SU-DHL-6 (cell line): ENCODE data around the gene VAC14.

Experiments used
- H2AFZ ChIP-seq: fragments of 200-600 bp; sonication (generic); 2 replicates; pipeline ENCODE4 v1.6.1; 2014; ENCODE audit warnings: low read depth, mild to moderate bottlenecking, moderate library complexity, mixed read lengths, antibody characterized with exemption, low read length; ENCODE audit not compliant: severe bottlenecking
- H3F3A ChIP-seq: fragments of 200-600 bp; shearing (Covaris generic); 2 replicates; pipeline ENCODE4 v1.6.0; 2016; ENCODE audit warnings: antibody characterized with exemption, mild to moderate bottlenecking; ENCODE audit not compliant: insufficient read depth
- H3K27ac ChIP-seq: fragments of 200-600 bp; sonication (generic); 2 replicates; pipeline ENCODE4 v1.5.1; 2016; ENCODE audit warnings: low read depth, mild to moderate bottlenecking, low read length, moderate library complexity, mixed read lengths
- H3K27me3 ChIP-seq: fragments of 200-600 bp; sonication (generic), shearing (Covaris generic); 2 replicates; pipeline ENCODE4 v1.6.0; 2014; ENCODE audit warnings: mild to moderate bottlenecking, low read length
- H3K36me3 ChIP-seq: fragments of 200-600 bp; sonication (generic); 2 replicates; pipeline ENCODE4 v1.6.1; 2014; ENCODE audit warnings: mild to moderate bottlenecking, low read length, mixed read lengths
- H3K4me2 ChIP-seq: fragments of 300-600, 200-600 bp; shearing (Covaris generic), sonication (generic); 2 replicates; pipeline ENCODE4 v1.6.0; 2014; ENCODE audit warnings: low read length, low read depth, mild to moderate bottlenecking; ENCODE audit not compliant: poor library complexity, severe bottlenecking
- H3K4me3 ChIP-seq: fragments of 200-600 bp; sonication (generic); 2 replicates; pipeline ENCODE4 v1.5.1; 2014; ENCODE audit warnings: antibody characterized with exemption, low read length, mild to moderate bottlenecking, mixed read lengths; ENCODE audit not compliant: insufficient read depth, poor library complexity, severe bottlenecking
- H3K79me2 ChIP-seq: fragments of 200-600 bp; sonication (generic); 2 replicates; pipeline ENCODE4 v1.6.1; 2014; ENCODE audit warnings: mild to moderate bottlenecking, low read length, moderate library complexity; ENCODE audit not compliant: insufficient read depth
- H3K9ac ChIP-seq: fragments of 200-600 bp; sonication (generic); 2 replicates; pipeline ENCODE4 v1.7.0; 2014; ENCODE audit warnings: mild to moderate bottlenecking, low read length
- H3K9me2 ChIP-seq: fragments of 200-600 bp; sonication (generic); replicated peaks from 2 replicates; pipeline ENCODE4 v1.6.1; 2014; ENCODE audit warnings: low read length; ENCODE audit not compliant: insufficient read depth
- H3K9me3 ChIP-seq: fragments of 200-600 bp; sonication (generic); 2 replicates; pipeline ENCODE4 v1.6.1; 2014; ENCODE audit warnings: low read length, mixed read lengths; ENCODE audit not compliant: insufficient read depth
- H4K20me1 ChIP-seq: fragments of 200-600 bp; sonication (generic); 2 replicates; pipeline ENCODE4 v1.6.1; 2014; ENCODE audit warnings: low read depth, mild to moderate bottlenecking, antibody characterized with exemption, low read length, moderate library complexity, mixed read lengths
- CTCF ChIP-seq: fragments of 200-600 bp; sonication (generic); IDR thresholded peaks from one replicate; pipeline ENCODE4 v1.5.1; 2017; ENCODE audit warnings: antibody characterized with exemption, mild to moderate bottlenecking, low read length, moderate library complexity; ENCODE audit not compliant: insufficient read depth, poor library complexity, severe bottlenecking
- EZH2phosphoT487 ChIP-seq: fragments of 200-600 bp; sonication (generic), shearing (Covaris generic); conservative IDR thresholded peaks from 2 replicates; pipeline ENCODE4 v1.6.1; 2018; ENCODE audit warnings: mild to moderate bottlenecking, antibody characterized with exemption, low read length, moderate library complexity, mixed read lengths

VAC14 gene

GRCh38 chr16:70663524-70664324 lies 137.2 kb downstream of the VAC14 start:
- H3K36me3 ChIP-seq = no peaks in the 10 kb centered on the region
- H3K9me2 ChIP-seq = no peaks in the 10 kb centered on the region
- no peak for TF ChIP-seq CTCF
- TF ChIP-seq EZH2phosphoT487 = no peak
- no peaks in the 10 kb centered on the region for H3K27me3 ChIP-seq
- no peak overlapping the region for H3K9ac ChIP-seq
- H2AFZ ChIP-seq = no peak overlapping the region
- H3K79me2 ChIP-seq = no peaks in the 10 kb centered on the region
- H3F3A ChIP-seq = no peaks in the 10 kb centered on the region
- H3K4me3 ChIP-seq = no peak overlapping the region
- H3K9me3 ChIP-seq = no peaks in the 10 kb centered on the region
- no peaks in the 10 kb centered on the region for H4K20me1 ChIP-seq
- H3K4me2 ChIP-seq = no peak overlapping the region
- no peak overlapping the region for H3K27ac ChIP-seq

DNA sequence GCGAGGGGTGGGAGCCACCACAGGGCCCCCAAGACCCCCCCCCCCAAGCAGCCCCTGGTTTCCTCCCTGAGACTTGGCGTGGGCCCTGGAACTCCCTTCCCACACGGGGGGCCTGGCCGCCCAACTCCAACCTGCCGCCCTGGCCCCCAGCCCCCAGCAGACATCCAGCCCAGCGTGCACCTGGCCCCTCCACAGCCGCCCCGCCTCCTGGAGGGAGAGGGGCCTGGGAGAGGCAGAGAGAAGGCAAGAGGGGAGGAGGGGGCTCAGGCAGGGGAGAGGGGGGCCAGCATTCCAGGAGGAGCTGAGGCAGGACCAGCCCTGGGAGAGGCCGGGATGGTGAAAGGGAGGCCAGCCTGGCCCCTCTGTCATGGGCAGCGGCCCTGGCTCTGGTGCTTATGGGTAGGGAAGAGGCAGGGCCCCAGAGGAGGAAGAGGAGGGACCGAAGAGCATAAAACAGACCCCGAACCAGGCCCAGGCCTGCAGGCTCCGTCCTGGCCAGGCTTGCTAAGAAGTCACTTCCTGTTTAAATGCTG lies 137.9 kb downstream of the VAC14 start:
- Histone ChIP-seq H3K4me2 (no peak overlapping the region), H3K27ac (no peak overlapping the region), H3K4me3 (no peak overlapping the region), H3K9me2 (no peaks in the 10 kb centered on the region), H3K27me3 (no peaks in the 10 kb centered on the region), H3K9me3 (no peaks in the 10 kb centered on the region), H3F3A (no peaks in the 10 kb centered on the region), H3K79me2 (no peaks in the 10 kb centered on the region), H3K9ac (no peak overlapping the region), H3K36me3 (no peaks in the 10 kb centered on the region), H2AFZ (no peak overlapping the region), H4K20me1 (no peaks in the 10 kb centered on the region)
- TF ChIP-seq EZH2phosphoT487 = no peak
- no peak for TF ChIP-seq CTCF

- Histone ChIP-seq H3K27me3 (no peaks in the 10 kb centered on the region), H3K36me3 (no peaks in the 10 kb centered on the region), H3K79me2 (no peaks in the 10 kb centered on the region), H4K20me1 (no peaks in the 10 kb centered on the region), H3K9me2 (no peaks in the 10 kb centered on the region), H3K4me3 (no peak overlapping the region), H3K27ac (no peak overlapping the region), H3K9ac (no peak overlapping the region), H3K4me2 (no peak overlapping the region), H2AFZ (no peak overlapping the region), H3F3A (no peaks in the 10 kb centered on the region), H3K9me3 (no peaks in the 10 kb centered on the region)
- no peak for TF ChIP-seq CTCF
- TF ChIP-seq EZH2phosphoT487 = no peak
These were observed 138.9 kb downstream of the VAC14 start for GRCh38 chr16:70661918-70662641.
